GM12878 (cell line): ENCODE results near the gene SULT1A2. TPM values are rescaled to one million over a fixed set of nuclear protein-coding genes. Genes with fewer than 3 reads are reported as not detected.

Experiments used
- ATAC-seq: fragments of 200-7000 bp; cut with Tn5 transposase; 3 replicates; pipeline ENCODE4 v1.9.1; 2020; ENCODE audit warnings: mild to moderate bottlenecking, moderate library complexity
- BruUV-seq: library from RNA; stranded (reverse); fragments of 400-500 nt; replicated peaks from 2 replicates; lab custom pipeline; 2021; lab: Mats Ljungman, UMichigan
- CTCF ChIA-PET: fragments of 300-600 bp; sonication (Branson Sonifier 250); formaldehyde crosslinking; extraction: SDS; loops from one replicate; lab custom pipeline; 2021; ENCODE audit warnings: inconsistent platforms; lab: Yijun Ruan, JAX
- POLR2A ChIA-PET: fragments of 350-600 bp; formaldehyde crosslinking; extraction: SDS; loops from one replicate; lab custom pipeline; 2021; ENCODE audit warnings: inconsistent platforms; lab: Charles Lee
- RAD21 ChIA-PET: fragments of 300-600 bp; sonication (Branson Sonifier 250); formaldehyde crosslinking; loops from one replicate; lab custom pipeline; 2023; ENCODE audit warnings: antibody characterized with exemption; ENCODE audit not compliant: unreplicated experiment; lab: Charles Lee
- SMC1A ChIA-PET: fragments of 300-600 bp; sonication (Branson Sonifier 250); formaldehyde crosslinking; loops from one replicate; lab custom pipeline; 2023; ENCODE audit not compliant: unreplicated experiment, uncharacterized antibody; lab: Charles Lee
- DNase-seq: peaks from one replicate; pipeline ENCODE4 v3.0.0-alpha.2; 2011; ENCODE audit warnings: low read depth, low spot score
- FAIRE-seq: peaks from 3 replicates; lab custom pipeline; 2011; peaks lifted over from hg19 to GRCh38; lab: Jason Lieb, UNC
- H2AFZ ChIP-seq: 2 replicates; pipeline ENCODE4 v1.6.0; 2011; ENCODE audit warnings: low read depth, low read length, control low read depth; ENCODE audit not compliant: control insufficient read depth
- H3K27ac ChIP-seq: 2 replicates; pipeline ENCODE4 v1.5.1; 2011; ENCODE audit warnings: control low read depth; ENCODE audit not compliant: control insufficient read depth, insufficient read depth
- H3K27me3 ChIP-seq, 2 experiments: replicated peaks in 1 of 2; 2 replicates each; pipeline versions ENCODE4 v1.6.0 to v1.6.1; 2011; ENCODE audit warnings: low read length in 1 of 2; ENCODE audit not compliant: control insufficient read depth in 2 of 2, insufficient read depth in 2 of 2
- H3K36me3 ChIP-seq, 2 experiments: 2 replicates each; pipeline ENCODE4 v1.5.1; 2011; ENCODE audit warnings: low read length in 1 of 2; ENCODE audit not compliant: control insufficient read depth in 2 of 2, insufficient read depth in 2 of 2
- H3K4me1 ChIP-seq: 2 replicates; pipeline ENCODE4 v1.6.1; 2011; ENCODE audit warnings: mild to moderate bottlenecking, low read length, moderate library complexity, mixed read lengths; ENCODE audit not compliant: control insufficient read depth, insufficient read depth
- H3K4me2 ChIP-seq: 2 replicates; pipeline ENCODE4 v1.6.0; 2011; ENCODE audit warnings: control low read depth; ENCODE audit not compliant: control insufficient read depth, insufficient read depth
- H3K4me3 ChIP-seq: fragments of 200-600 bp; sonication (generic); 2 replicates; pipeline ENCODE4 v1.5.1; 2016
- H3K79me2 ChIP-seq: 2 replicates; pipeline ENCODE4 v1.6.0; 2011; ENCODE audit warnings: low read length; ENCODE audit not compliant: control insufficient read depth, insufficient read depth
- H3K9ac ChIP-seq: 2 replicates; pipeline ENCODE4 v1.8.0; 2011; ENCODE audit warnings: low read length, control low read depth, mixed read lengths; ENCODE audit not compliant: control insufficient read depth, insufficient read depth
- H3K9me3 ChIP-seq: replicated peaks from 3 replicates; pipeline ENCODE4 v1.5.1; 2011; ENCODE audit warnings: mild to moderate bottlenecking, low read length; ENCODE audit not compliant: control insufficient read depth, insufficient read depth
- H4K20me1 ChIP-seq: 2 replicates; pipeline ENCODE4 v1.6.0; 2011; ENCODE audit not compliant: control insufficient read depth, insufficient read depth
- CHD4 ChIP-seq: fragments of 200-600 bp; sonication (generic); IDR thresholded peaks from 2 replicates; pipeline ENCODE4 v1.6.1; 2016; ENCODE audit warnings: mild to moderate bottlenecking
- HDGF ChIP-seq: fragments of 450-650 bp; IDR thresholded peaks from 2 replicates; pipeline ENCODE4 v1.6.1; 2016; ENCODE audit warnings: antibody characterized with exemption
- IRF3 ChIP-seq: fragments of 450-650 bp; IDR thresholded peaks from 2 replicates; pipeline ENCODE4 v1.6.1; 2014; ENCODE audit warnings: mild to moderate bottlenecking
- MYB ChIP-seq: fragments of 150-350 bp; IDR thresholded peaks from 2 replicates; pipeline ENCODE4 v1.6.1; 2014; ENCODE audit warnings: mild to moderate bottlenecking, low read depth, low read length, borderline replicate concordance
- NR2C1 ChIP-seq: fragments of 450-650 bp; IDR thresholded peaks from 2 replicates; pipeline ENCODE4 v1.6.1; 2017; ENCODE audit warnings: antibody characterized with exemption, mild to moderate bottlenecking, moderate library complexity
- POU2F2 ChIP-seq: IDR thresholded peaks from 3 replicates; pipeline ENCODE4 v1.6.1; 2011; ENCODE audit warnings: low read depth, mild to moderate bottlenecking, low read length, borderline replicate concordance
- REST ChIP-seq: IDR thresholded peaks from 2 replicates; pipeline ENCODE4 v1.6.1; 2012; ENCODE audit warnings: mild to moderate bottlenecking, low read depth, low read length
- SREBF1 ChIP-seq: IDR thresholded peaks from 2 replicates; pipeline ENCODE4 v1.6.1; 2012; ENCODE audit warnings: mild to moderate bottlenecking, low read length
- WGBS: methylation state at CpG from one replicate; pipeline ENCODE4 v1.1.6; 2016; ENCODE audit warnings: low lambda C conversion rate; ENCODE audit not compliant: insufficient replicate concordance, insufficient coverage; ENCODE audit errors: missing lambda C conversion rate; 5-methylcytosine and 5-hydroxymethylcytosine counted together
- in situ Hi-C: fragments of 300-500 bp; cut with MboI; formaldehyde crosslinking; loops from 9 replicates; pipeline ENCODE4 v1.14.3; 2018; ENCODE audit warnings: mixed read lengths
- intact Hi-C: fragments of 100-400 bp; cut with micrococcal nuclease; formaldehyde crosslinking; loops from one replicate; pipeline ENCODE4 v1.14.2; 2022; ENCODE audit not compliant: unreplicated experiment
- polyA plus RNA-seq, 11 experiments: library from polyadenylated mRNA; depleted of rRNA in 4 of 11; unstranded in 6 of 11; stranded (reverse) in 5 of 11; fragments of >200 nt; fragmentation: Nextera tagmentation in 4 of 11; fragmentation: Illumina TruSeq in 1 of 11; extraction: Ambion mirVana in 4 of 11; extraction: Trizol in 1 of 11; gene quantifications; 1 replicate in 1 of 11; 2 replicates in 10 of 11; pipeline versions ENCODE4 v1.2.1 to v1.2.3, GENCODE V29; 2011 to 2016; ENCODE audit warnings: inconsistent platforms in 2 of 11, missing spikeins in 2 of 11, low read depth in 1 of 11
- total RNA-seq, 4 experiments: library from RNA; depleted of rRNA in 3 of 4; stranded (reverse); fragments of >200 nt in 3 of 4; fragmentation: Illumina TruSeq in 1 of 4; extraction: Trizol in 1 of 4; gene quantifications; 2 replicates each; pipeline versions ENCODE4 v1.2.1 to v1.2.3, GENCODE V29; 2013 to 2021

Gene SULT1A2
- total and polyA plus RNA-seq, 10 of the 15 experiments (the other 5 are each of a cell fraction or from before 2014, with no cell fraction given): 0.06 to 0.39 (median 0.07) TPM; not detected in 7

GRCh38 chr16:28562199-28562598, 34.7 kb downstream of the SULT1A2 start:
- RAD21 ChIA-PET: no interaction called here
- TF ChIP-seq NR2C1: no peak
- no peak for TF ChIP-seq IRF3
- H3K36me3 ChIP-seq: no peaks in the 10 kb centered on the region
- ATAC-seq (no peak), DNase-seq (no peak), FAIRE-seq (no peak)
- POLR2A ChIA-PET: interaction anchor here (0.7 kb wide), 1 partner anchor 11 kb away, joined by 3 read pairs; no protein-coding TSS in a partner anchor
- H4K20me1 ChIP-seq: no peaks in the 10 kb centered on the region
- H3K27ac ChIP-seq: no peak overlapping the region
- intact Hi-C loops (no loop called here), in situ Hi-C loops (no loop called here)
- WGBS: 86% methylated on average over 4 of the region's 4 CpGs
- H3K4me2 ChIP-seq: no peak overlapping the region
- no peak overlapping the region for H2AFZ ChIP-seq
- no TSS peak for BruUV-seq
- SMC1A ChIA-PET: no interaction called here
- H3K27me3 ChIP-seq: no peaks in the 10 kb centered on the region
- no peak overlapping the region for H3K4me3 ChIP-seq
- H3K9ac ChIP-seq: no peak overlapping the region
- H3K4me1 ChIP-seq: no peaks in the 10 kb centered on the region; the same call in 1 of the 2 replicates
- H3K79me2 ChIP-seq: no peaks in the 10 kb centered on the region
- peaks cover 2% of the 10 kb centered on the region; the same call in 1 of the 3 replicates for H3K9me3 ChIP-seq
- CTCF ChIA-PET: no interaction called here

- Histone ChIP-seq H3K27me3 (no peaks in the 10 kb centered on the region), H3K79me2 (no peaks in the 10 kb centered on the region), H3K4me3 (no peak overlapping the region), H3K4me2 (no peak overlapping the region), H3K9me3 (no peaks in the 10 kb centered on the region; the same call in 2 of the 3 replicates), H2AFZ (no peak overlapping the region), H3K36me3 (no peaks in the 10 kb centered on the region), H3K4me1 (peaks cover 2% of the 10 kb centered on the region), H3K9ac (no peak overlapping the region), H4K20me1 (no peaks in the 10 kb centered on the region), H3K27ac (no peak overlapping the region)
- in situ Hi-C loops: no loop called here
- SMC1A ChIA-PET: no interaction called here
- DNase-seq (no peak), FAIRE-seq (no peak), ATAC-seq (no peak)
- 96% methylated on average over 7 of the region's 7 CpGs for WGBS
- CTCF ChIA-PET: no interaction called here
- POLR2A ChIA-PET: no interaction called here
- intact Hi-C loops: no loop called here
- RAD21 ChIA-PET: no interaction called here
- BruUV-seq: no TSS peak
- TF ChIP-seq MYB (no peak), CHD4 (no peak), REST (no peak), SREBF1 (no peak), POU2F2 (no peak), HDGF (no peak)
Observed at GRCh38 chr16:28561557-28562187, 35.2 kb downstream of the SULT1A2 start.
